Immature natural killer cell (primary cell): Measurements from ENCODE around the gene DDX10. TPM values are rescaled to one million over a fixed set of nuclear protein-coding genes. Genes with fewer than 3 reads are reported as not detected.
"Not testable (repeated sequence)": the region's sequence is repeated elsewhere in the genome, so short reads cannot be mapped to it uniquely, and the experiment has no call there.

ENCODE experiments used
- DNase-seq, 3 donors: peaks; one replicate each; pipeline ENCODE4 v3.0.0; 2022; ENCODE audit warnings: mixed read lengths in 1 of 3
- H3K27ac Mint-ChIP-seq, 6 donors: one replicate each; pipeline ENCODE4 v1.8.0; 2020; ENCODE audit warnings: mixed read lengths in 6 of 6, mild to moderate bottlenecking in 5 of 6, inconsistent platforms in 4 of 6, moderate library complexity in 3 of 6
- H3K27me3 Mint-ChIP-seq, 3 donors: one replicate each; pipeline ENCODE4 v1.8.0; 2020 to 2021; ENCODE audit warnings: low read depth in 3 of 3, mild to moderate bottlenecking in 3 of 3, mixed read lengths in 3 of 3, moderate library complexity in 3 of 3, inconsistent platforms in 1 of 3
- H3K36me3 Mint-ChIP-seq, 3 donors: one replicate each; pipeline ENCODE4 v1.8.0; 2020; ENCODE audit warnings: mixed read lengths in 3 of 3, inconsistent platforms in 2 of 3, mild to moderate bottlenecking in 2 of 3
- H3K4me1 Mint-ChIP-seq, 2 donors: one replicate each; pipeline ENCODE4 v1.8.0; 2020; ENCODE audit warnings: inconsistent platforms in 2 of 2, mild to moderate bottlenecking in 2 of 2, mixed read lengths in 2 of 2, moderate library complexity in 1 of 2
- H3K4me3 Mint-ChIP-seq, 5 donors: one replicate each; pipeline ENCODE4 v1.8.0; 2020; ENCODE audit warnings: mild to moderate bottlenecking in 5 of 5, mixed read lengths in 5 of 5, inconsistent platforms in 3 of 5, moderate library complexity in 3 of 5
- H3K9me3 Mint-ChIP-seq, 6 donors: one replicate each; pipeline ENCODE4 v1.8.0; 2020; ENCODE audit warnings: mild to moderate bottlenecking in 6 of 6, mixed read lengths in 6 of 6, inconsistent platforms in 4 of 6, moderate library complexity in 3 of 6
- polyA plus RNA-seq, 3 donors: library from polyadenylated mRNA; unstranded; fragments of 300-500 nt; fragmentation: Illumina TruSeq; gene quantifications; one replicate each; pipeline ENCODE4 v1.2.3, GENCODE V29; 2021

The DDX10 gene
- polyA plus RNA-seq, 3 donors from 2014 or later, result 11.8 to 17.2 (median 16.4) TPM

- Mint-ChIP-seq H3K9me3 (no peaks in the 10 kb centered on the region), H3K36me3 (no peaks in the 10 kb centered on the region), H3K27ac (no peak overlapping the region), H3K27me3 (peaks cover 0 to 12% (median 8%) of the 10 kb centered on the region in 3 donors), H3K4me1 (no peaks in the 10 kb centered on the region), H3K4me3 (no peak overlapping the region)
- DNase-seq, result no peak
These were observed 25.7 kb upstream of the DDX10 start for GRCh38 chr11:108639146-108639545.

- not testable (repeated sequence) for H3K4me1 Mint-ChIP-seq, H3K4me3 Mint-ChIP-seq, H3K9me3 Mint-ChIP-seq, H3K27me3 Mint-ChIP-seq, DNase-seq, H3K36me3 Mint-ChIP-seq, H3K27ac Mint-ChIP-seq
These were observed 23.1 kb upstream of the DDX10 start for GRCh38 chr11:108641752-108642151.

- Mint-ChIP-seq H3K4me3 (no peak overlapping the region), H3K4me1 (no peaks in the 10 kb centered on the region), H3K27ac (no peak overlapping the region), H3K36me3 (no peaks in the 10 kb centered on the region), H3K27me3 (peaks cover 0 to 4% (median 3%) of the 10 kb centered on the region in 3 donors), H3K9me3 (no peaks in the 10 kb centered on the region)
- DNase-seq, result no peak
These were observed 20.9 kb upstream of the DDX10 start for GRCh38 chr11:108643974-108644373.

GRCh38 chr11:108645970-108646369, 18.9 kb upstream of the DDX10 start:
- Mint-ChIP-seq H3K4me1 (no peaks in the 10 kb centered on the region), H3K9me3 (no peaks in the 10 kb centered on the region), H3K4me3 (no peak overlapping the region), H3K36me3 (no peaks in the 10 kb centered on the region), H3K27me3 (peaks cover 0 to 4% (median under 1%) of the 10 kb centered on the region in 3 donors), H3K27ac (no peak overlapping the region)
- DNase-seq, result no peak

- Mint-ChIP-seq H3K9me3 (no peaks in the 10 kb centered on the region), H3K27me3 (peaks cover 0 to 1% (median 0%) of the 10 kb centered on the region in 3 donors), H3K4me3 (no peak overlapping the region), H3K36me3 (no peaks in the 10 kb centered on the region), H3K4me1 (no peaks in the 10 kb centered on the region), H3K27ac (no peak overlapping the region)
- DNase-seq, result no peak
These were observed 17.5 kb upstream of the DDX10 start for GRCh38 chr11:108647387-108647700.

GRCh38 chr11:108647701-108648527, 17.0 kb upstream of the DDX10 start:
- DNase-seq, result peak; percentile 44 to 56 (median 49)
- Mint-ChIP-seq H3K4me3 (no peak overlapping the region), H3K36me3 (no peaks in the 10 kb centered on the region), H3K27me3 (peaks cover 0 to 1% (median 0%) of the 10 kb centered on the region in 3 donors), H3K9me3 (no peaks in the 10 kb centered on the region), H3K4me1 (no peaks in the 10 kb centered on the region), H3K27ac (no peak overlapping the region)

- DNase-seq, result no peak
- Mint-ChIP-seq H3K27me3 (peaks cover 0 to 1% (median 0%) of the 10 kb centered on the region in 3 donors), H3K9me3 (no peaks in the 10 kb centered on the region), H3K4me1 (no peaks in the 10 kb centered on the region), H3K4me3 (no peak overlapping the region), H3K27ac (no peak overlapping the region), H3K36me3 (no peaks in the 10 kb centered on the region)
These were observed 16.4 kb upstream of the DDX10 start for GRCh38 chr11:108648528-108648885.

- H3K4me1 Mint-ChIP-seq, H3K9me3 Mint-ChIP-seq, H3K4me3 Mint-ChIP-seq, H3K27ac Mint-ChIP-seq, H3K27me3 Mint-ChIP-seq, H3K36me3 Mint-ChIP-seq, DNase-seq: not testable (repeated sequence)
These were observed 10.8 kb upstream of the DDX10 start for GRCh38 chr11:108654100-108654499.

GRCh38 chr11:108654994-108655631, 9.8 kb upstream of the DDX10 start:
- Mint-ChIP-seq H3K27ac (no peak overlapping the region), H3K36me3 (no peaks in the 10 kb centered on the region), H3K4me3 (no peak overlapping the region), H3K4me1 (no peaks in the 10 kb centered on the region), H3K27me3 (peaks cover 1 to 6% (median 3%) of the 10 kb centered on the region in 3 donors), H3K9me3 (no peaks in the 10 kb centered on the region)
- DNase-seq, result peak in 1 of 3 donors; percentile 4

GRCh38 chr11:108662700-108663099, 2.2 kb upstream of the DDX10 start:
- H3K27ac Mint-ChIP-seq, result no peak overlapping the region
- H3K9me3 Mint-ChIP-seq, result peaks cover 0 to 2% (median 0%) of the 10 kb centered on the region in 6 donors
- no peaks in the 10 kb centered on the region for H3K36me3 Mint-ChIP-seq
- H3K27me3 Mint-ChIP-seq, result peaks cover 5 to 7% (median 6%) of the 10 kb centered on the region in 3 donors
- peaks cover 32 to 36% of the 10 kb centered on the region in 2 donors for H3K4me1 Mint-ChIP-seq
- DNase-seq, result no peak
- H3K4me3 Mint-ChIP-seq, result no peak overlapping the region

GRCh38 chr11:108663154-108663877, 1.6 kb upstream of the DDX10 start:
- Mint-ChIP-seq H3K9me3 (peaks cover 0 to 2% (median 0%) of the 10 kb centered on the region in 6 donors), H3K27ac (no peak overlapping the region), H3K4me1 (peaks cover 36 to 42% of the 10 kb centered on the region in 2 donors), H3K36me3 (no peaks in the 10 kb centered on the region), H3K4me3 (peak overlapping the region in 3 of 5 donors; percentile 22 to 27 (median 25)), H3K27me3 (peaks cover 5 to 7% (median 6%) of the 10 kb centered on the region in 3 donors)
- no peak for DNase-seq

GRCh38 chr11:108666373-108666772, 1.5 kb downstream of the DDX10 start:
- H3K4me3 Mint-ChIP-seq, result peak overlapping the region; percentile 99 to 100 (median 100)
- peak overlapping the region in 5 of 6 donors; percentile 8 to 97 (median 50) for H3K27ac Mint-ChIP-seq
- H3K9me3 Mint-ChIP-seq, result peaks cover 0 to 2% (median 0%) of the 10 kb centered on the region in 6 donors
- peaks cover 48 to 55% of the 10 kb centered on the region in 2 donors for H3K4me1 Mint-ChIP-seq
- DNase-seq, result no peak
- H3K27me3 Mint-ChIP-seq, result peaks cover 5 to 7% (median 6%) of the 10 kb centered on the region in 3 donors
- H3K36me3 Mint-ChIP-seq, result peaks cover 0 to 4% (median 0%) of the 10 kb centered on the region in 3 donors

GRCh38 chr11:108669286-108669685, 4.4 kb downstream of the DDX10 start:
- Mint-ChIP-seq H3K4me3 (no peak overlapping the region), H3K27me3 (peaks cover 5 to 7% (median 6%) of the 10 kb centered on the region in 3 donors), H3K9me3 (peaks cover 0 to 2% (median 0%) of the 10 kb centered on the region in 6 donors), H3K27ac (no peak overlapping the region), H3K36me3 (peaks cover 0 to 9% (median 0%) of the 10 kb centered on the region in 3 donors), H3K4me1 (peaks cover 51 to 71% of the 10 kb centered on the region in 2 donors)
- DNase-seq, result no peak

GRCh38 chr11:108669711-108670110, 4.8 kb downstream of the DDX10 start:
- Mint-ChIP-seq H3K4me3 (no peak overlapping the region), H3K36me3 (peaks cover 0 to 10% (median 2%) of the 10 kb centered on the region in 3 donors), H3K4me1 (peaks cover 46 to 67% of the 10 kb centered on the region in 2 donors), H3K27ac (no peak overlapping the region), H3K9me3 (peaks cover 0 to 2% (median 0%) of the 10 kb centered on the region in 6 donors), H3K27me3 (peaks cover 3 to 5% (median 4%) of the 10 kb centered on the region in 3 donors)
- DNase-seq, result no peak
